ENCODE data around the gene DNAJC15.

DNA sequence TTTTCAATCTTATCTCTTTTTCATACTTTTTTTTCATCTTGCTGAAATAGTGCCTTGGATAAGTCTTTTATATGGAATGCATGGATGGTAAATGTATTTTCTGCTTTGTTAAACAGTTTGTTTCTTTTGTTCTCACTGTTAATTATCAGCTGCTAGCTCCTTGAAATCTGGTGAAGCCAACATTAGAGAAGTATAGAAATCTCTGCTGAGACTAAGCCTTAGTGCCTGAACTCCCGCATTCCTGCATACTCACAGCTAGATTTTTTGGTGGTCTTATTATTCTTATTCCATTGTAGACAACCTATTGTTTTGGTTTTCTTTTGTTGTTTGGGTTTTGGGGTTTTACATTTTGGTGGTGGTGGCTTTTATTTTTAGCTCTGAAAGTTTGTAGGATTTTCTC lies 48.4 kb downstream of the DNAJC15 start:
- TF ChIP-seq, protein P1, sequence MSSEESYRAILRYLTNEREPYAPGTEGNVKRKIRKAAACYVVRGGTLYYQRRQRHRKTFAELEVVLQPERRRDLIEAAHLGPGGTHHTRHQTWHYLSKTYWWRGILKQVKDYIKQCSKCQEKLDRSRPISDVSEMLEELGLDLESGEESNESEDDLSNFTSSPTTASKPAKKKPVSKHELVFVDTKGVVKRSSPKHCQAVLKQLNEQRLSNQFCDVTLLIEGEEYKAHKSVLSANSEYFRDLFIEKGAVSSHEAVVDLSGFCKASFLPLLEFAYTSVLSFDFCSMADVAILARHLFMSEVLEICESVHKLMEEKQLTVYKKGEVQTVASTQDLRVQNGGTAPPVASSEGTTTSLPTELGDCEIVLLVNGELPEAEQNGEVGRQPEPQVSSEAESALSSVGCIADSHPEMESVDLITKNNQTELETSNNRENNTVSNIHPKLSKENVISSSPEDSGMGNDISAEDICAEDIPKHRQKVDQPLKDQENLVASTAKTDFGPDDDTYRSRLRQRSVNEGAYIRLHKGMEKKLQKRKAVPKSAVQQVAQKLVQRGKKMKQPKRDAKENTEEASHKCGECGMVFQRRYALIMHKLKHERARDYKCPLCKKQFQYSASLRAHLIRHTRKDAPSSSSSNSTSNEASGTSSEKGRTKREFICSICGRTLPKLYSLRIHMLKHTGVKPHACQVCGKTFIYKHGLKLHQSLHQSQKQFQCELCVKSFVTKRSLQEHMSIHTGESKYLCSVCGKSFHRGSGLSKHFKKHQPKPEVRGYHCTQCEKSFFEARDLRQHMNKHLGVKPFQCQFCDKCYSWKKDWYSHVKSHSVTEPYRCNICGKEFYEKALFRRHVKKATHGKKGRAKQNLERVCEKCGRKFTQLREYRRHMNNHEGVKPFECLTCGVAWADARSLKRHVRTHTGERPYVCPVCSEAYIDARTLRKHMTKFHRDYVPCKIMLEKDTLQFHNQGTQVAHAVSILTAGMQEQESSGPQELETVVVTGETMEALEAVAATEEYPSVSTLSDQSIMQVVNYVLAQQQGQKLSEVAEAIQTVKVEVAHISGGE (tag by site-specific recombination; conservative IDR thresholded peaks at IDR 0.05; ENCODE audit: low read depth): no peak
- TF ChIP-seq ZNF335 (tag by site-specific recombination; conservative IDR thresholded peaks at IDR 0.05): no peak
- TF ChIP-seq, protein P2, sequence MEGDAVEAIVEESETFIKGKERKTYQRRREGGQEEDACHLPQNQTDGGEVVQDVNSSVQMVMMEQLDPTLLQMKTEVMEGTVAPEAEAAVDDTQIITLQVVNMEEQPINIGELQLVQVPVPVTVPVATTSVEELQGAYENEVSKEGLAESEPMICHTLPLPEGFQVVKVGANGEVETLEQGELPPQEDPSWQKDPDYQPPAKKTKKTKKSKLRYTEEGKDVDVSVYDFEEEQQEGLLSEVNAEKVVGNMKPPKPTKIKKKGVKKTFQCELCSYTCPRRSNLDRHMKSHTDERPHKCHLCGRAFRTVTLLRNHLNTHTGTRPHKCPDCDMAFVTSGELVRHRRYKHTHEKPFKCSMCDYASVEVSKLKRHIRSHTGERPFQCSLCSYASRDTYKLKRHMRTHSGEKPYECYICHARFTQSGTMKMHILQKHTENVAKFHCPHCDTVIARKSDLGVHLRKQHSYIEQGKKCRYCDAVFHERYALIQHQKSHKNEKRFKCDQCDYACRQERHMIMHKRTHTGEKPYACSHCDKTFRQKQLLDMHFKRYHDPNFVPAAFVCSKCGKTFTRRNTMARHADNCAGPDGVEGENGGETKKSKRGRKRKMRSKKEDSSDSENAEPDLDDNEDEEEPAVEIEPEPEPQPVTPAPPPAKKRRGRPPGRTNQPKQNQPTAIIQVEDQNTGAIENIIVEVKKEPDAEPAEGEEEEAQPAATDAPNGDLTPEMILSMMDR (tag by site-specific recombination; IDR thresholded peaks at IDR 0.05): no peak
- no peak for TF ChIP-seq BCL11A (tag by site-specific recombination; IDR thresholded peaks at IDR 0.05; ENCODE audit: low read depth)
- no peak for TF ChIP-seq TCF7L2 (IDR thresholded peaks at IDR 0.05; ENCODE audit: borderline replicate concordance, low read depth, low read length)
- TF ChIP-seq, protein P3, sequence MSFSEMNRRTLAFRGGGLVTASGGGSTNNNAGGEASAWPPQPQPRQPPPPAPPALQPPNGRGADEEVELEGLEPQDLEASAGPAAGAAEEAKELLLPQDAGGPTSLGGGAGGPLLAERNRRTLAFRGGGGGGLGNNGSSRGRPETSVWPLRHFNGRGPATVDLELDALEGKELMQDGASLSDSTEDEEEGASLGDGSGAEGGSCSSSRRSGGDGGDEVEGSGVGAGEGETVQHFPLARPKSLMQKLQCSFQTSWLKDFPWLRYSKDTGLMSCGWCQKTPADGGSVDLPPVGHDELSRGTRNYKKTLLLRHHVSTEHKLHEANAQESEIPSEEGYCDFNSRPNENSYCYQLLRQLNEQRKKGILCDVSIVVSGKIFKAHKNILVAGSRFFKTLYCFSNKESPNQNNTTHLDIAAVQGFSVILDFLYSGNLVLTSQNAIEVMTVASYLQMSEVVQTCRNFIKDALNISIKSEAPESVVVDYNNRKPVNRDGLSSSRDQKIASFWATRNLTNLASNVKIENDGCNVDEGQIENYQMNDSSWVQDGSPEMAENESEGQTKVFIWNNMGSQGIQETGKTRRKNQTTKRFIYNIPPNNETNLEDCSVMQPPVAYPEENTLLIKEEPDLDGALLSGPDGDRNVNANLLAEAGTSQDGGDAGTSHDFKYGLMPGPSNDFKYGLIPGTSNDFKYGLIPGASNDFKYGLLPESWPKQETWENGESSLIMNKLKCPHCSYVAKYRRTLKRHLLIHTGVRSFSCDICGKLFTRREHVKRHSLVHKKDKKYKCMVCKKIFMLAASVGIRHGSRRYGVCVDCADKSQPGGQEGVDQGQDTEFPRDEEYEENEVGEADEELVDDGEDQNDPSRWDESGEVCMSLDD (tag by site-specific recombination; IDR thresholded peaks at IDR 0.05): no peak

Data from HEK293 (cell line).